Activated T-cell treated with anti-CD3 and anti-CD28 coated beads, Interleukin-2, amount 50 U/mL, for 72 hours (primary cell): Measurements from ENCODE around the gene CSK. TPM values are rescaled to one million over a fixed set of nuclear protein-coding genes. Genes with fewer than 3 reads are reported as not detected.

Source experiments
- ATAC-seq, 2 donors: fragments of 150-1000 bp; cut with Tn5 transposase; replicated peaks in 1 of 2; 2 replicates each; pipeline ENCODE4 v1.10.0; 2021; ENCODE audit warnings: moderate library complexity in 2 of 2, mild to moderate bottlenecking in 1 of 2
- DNase-seq, 2 donors: peaks; one replicate each; pipeline ENCODE4 v3.0.0; 2021 to 2022; ENCODE audit warnings: mixed read lengths in 1 of 2
- H3K27ac Mint-ChIP-seq: one replicate; pipeline ENCODE4 v1.8.0; 2022; ENCODE audit warnings: mild to moderate bottlenecking, moderate library complexity, mixed read lengths
- H3K27me3 Mint-ChIP-seq: one replicate; pipeline ENCODE4 v1.8.0; 2022; ENCODE audit warnings: low read depth, mixed read lengths
- H3K36me3 Mint-ChIP-seq, 2 donors: one replicate each; pipeline ENCODE4 v1.8.0; 2022; ENCODE audit warnings: mixed read lengths in 2 of 2, mild to moderate bottlenecking in 1 of 2; ENCODE audit not compliant: insufficient read depth in 2 of 2
- H3K4me1 Mint-ChIP-seq: one replicate; pipeline ENCODE4 v1.8.0; 2022; ENCODE audit warnings: low read depth, mixed read lengths
- H3K4me3 Mint-ChIP-seq, 2 donors: one replicate each; pipeline ENCODE4 v1.8.0; 2022; ENCODE audit warnings: mild to moderate bottlenecking in 2 of 2, mixed read lengths in 2 of 2, moderate library complexity in 2 of 2
- H3K9me3 Mint-ChIP-seq, 2 donors: one replicate each; pipeline ENCODE4 v1.8.0; 2022; ENCODE audit warnings: mixed read lengths in 2 of 2
- total RNA-seq, 2 donors: library from RNA; stranded (reverse); gene quantifications; one replicate each; pipeline ENCODE4 v1.2.3, GENCODE V29; 2022

The CSK gene
- total RNA-seq, 2 donors from 2014 or later = 200 to 267 TPM

DNA sequence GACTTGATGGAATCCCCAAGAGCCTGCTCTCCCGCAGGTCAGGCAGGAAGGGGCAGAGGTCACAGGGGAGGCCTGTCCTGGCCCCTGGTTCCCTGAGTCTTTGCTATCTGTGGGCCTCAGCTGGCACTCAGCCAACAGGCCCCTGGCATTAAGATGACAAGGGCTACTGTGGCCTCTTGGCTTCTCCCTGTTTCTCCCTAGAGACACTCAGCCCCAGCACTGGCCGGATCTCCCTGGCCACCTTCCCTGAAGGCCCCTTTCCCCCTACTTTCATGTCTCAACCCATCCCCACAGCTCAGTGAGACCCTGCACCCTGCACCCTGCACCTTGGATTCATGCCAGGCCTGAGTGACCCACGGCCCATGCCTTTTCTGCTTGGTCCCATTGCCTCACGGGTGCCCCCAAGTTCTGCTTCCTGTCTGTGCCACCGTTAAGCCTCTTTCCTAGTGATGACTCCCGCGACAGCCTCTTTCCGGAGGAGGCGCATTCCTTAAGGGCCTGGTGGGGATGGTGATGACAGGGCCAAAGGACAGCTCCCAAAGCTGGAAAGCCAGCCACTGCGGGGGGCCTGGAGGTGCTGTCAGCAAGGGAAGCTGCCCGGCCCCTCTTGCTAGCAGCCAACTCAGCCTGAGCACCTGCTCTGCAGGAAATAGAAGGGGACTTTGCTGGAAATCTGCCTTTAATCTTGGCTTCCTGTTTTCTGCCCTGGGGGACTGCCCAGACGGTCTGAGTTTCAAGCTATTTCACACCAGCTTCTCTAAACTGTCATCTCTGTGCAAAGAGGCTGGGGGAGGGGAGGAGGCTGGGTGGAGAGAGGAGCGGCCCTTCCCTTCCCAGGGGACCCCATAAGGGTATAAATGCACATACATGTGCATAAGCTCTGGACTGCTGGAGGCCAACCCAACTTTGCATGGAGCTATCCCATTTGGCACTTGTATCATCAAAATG, 4.8 kb upstream of the CSK start:
- H3K27ac Mint-ChIP-seq = peak overlapping the region; percentile 98
- H3K4me3 Mint-ChIP-seq = peak overlapping the region; percentile 91 to 98
- no peaks in the 10 kb centered on the region for H3K27me3 Mint-ChIP-seq
- peaks cover 1 to 3% of the 10 kb centered on the region in 2 donors for H3K36me3 Mint-ChIP-seq
- H3K9me3 Mint-ChIP-seq = no peaks in the 10 kb centered on the region
- ATAC-seq (peak; percentile 41 to 54), DNase-seq (peak; percentile 68 to 75)
- H3K4me1 Mint-ChIP-seq = peaks cover 83% of the 10 kb centered on the region

DNA sequence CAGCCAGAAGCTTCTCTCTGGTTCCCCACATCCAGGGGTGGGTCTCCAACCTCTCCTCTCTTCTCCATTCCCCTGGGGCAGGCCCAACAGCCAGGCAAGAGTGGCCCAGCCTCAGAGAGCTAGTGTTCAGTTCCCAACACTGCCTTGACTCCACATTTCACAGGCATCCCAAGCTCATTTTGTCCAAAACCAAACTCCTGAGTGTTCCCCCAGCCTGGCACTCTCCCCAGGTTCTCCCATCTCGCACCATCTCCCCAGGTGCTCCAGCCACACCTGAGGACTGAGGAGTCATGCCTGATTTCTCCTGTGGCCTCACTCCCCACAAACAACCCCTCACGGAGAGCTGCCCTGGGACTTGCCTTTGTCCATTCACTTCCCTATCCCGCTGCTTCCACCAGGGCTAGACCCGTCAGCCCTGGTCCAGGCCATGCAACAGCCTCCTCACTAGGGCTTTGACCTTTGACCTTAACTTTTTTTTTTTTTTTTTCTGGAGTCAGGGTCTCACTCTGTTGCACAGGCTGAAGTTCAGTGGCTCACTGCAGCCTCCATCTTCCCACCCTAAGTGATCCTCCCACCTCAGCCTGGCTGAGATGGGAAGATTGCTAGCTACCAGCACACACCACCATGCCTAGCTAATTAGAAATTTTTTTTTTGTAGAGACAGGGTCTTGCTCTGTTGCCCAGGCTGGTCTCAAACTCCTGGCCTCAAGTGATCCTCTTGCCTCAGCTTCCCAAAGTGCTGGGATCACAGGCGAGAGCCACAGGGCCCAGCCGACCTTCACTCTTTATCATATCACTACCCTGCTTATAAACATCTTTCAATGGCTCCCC, 3.9 kb upstream of the CSK start:
- DNase-seq (no peak), ATAC-seq (peak in 1 of 2 donors; percentile 3)
- H3K4me3 Mint-ChIP-seq = peak overlapping the region; percentile 91 to 98
- H3K27me3 Mint-ChIP-seq = no peaks in the 10 kb centered on the region
- H3K27ac Mint-ChIP-seq = peak overlapping the region; percentile 98
- H3K9me3 Mint-ChIP-seq = no peaks in the 10 kb centered on the region
- H3K4me1 Mint-ChIP-seq = peaks cover 83% of the 10 kb centered on the region
- peaks cover 1 to 3% of the 10 kb centered on the region in 2 donors for H3K36me3 Mint-ChIP-seq

DNA sequence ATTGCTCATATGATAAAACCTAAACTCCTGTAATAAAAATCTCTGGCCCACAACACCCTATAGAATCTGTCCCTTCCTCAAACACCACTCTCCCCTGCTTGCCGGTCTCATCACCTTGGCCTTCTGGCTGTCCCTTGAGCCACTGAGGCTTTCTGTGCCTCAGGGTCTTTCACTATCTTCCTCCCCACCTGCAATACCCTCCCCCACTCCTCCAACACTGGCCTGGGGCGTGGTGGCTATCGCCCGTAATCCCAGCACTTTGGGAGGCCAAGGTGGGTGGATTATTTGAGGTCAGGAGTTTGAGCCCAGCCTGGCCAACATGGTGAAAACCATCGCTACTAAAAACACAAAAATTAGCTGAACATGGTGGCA, 3.3 kb upstream of the CSK start:
- H3K27me3 Mint-ChIP-seq = no peaks in the 10 kb centered on the region
- peak overlapping the region; percentile 91 to 98 for H3K4me3 Mint-ChIP-seq
- H3K9me3 Mint-ChIP-seq = no peaks in the 10 kb centered on the region
- H3K27ac Mint-ChIP-seq = peak overlapping the region; percentile 98
- H3K36me3 Mint-ChIP-seq = peaks cover 1 to 6% of the 10 kb centered on the region in 2 donors
- ATAC-seq = no peak
- no peak for DNase-seq
- peaks cover 83% of the 10 kb centered on the region for H3K4me1 Mint-ChIP-seq

DNA sequence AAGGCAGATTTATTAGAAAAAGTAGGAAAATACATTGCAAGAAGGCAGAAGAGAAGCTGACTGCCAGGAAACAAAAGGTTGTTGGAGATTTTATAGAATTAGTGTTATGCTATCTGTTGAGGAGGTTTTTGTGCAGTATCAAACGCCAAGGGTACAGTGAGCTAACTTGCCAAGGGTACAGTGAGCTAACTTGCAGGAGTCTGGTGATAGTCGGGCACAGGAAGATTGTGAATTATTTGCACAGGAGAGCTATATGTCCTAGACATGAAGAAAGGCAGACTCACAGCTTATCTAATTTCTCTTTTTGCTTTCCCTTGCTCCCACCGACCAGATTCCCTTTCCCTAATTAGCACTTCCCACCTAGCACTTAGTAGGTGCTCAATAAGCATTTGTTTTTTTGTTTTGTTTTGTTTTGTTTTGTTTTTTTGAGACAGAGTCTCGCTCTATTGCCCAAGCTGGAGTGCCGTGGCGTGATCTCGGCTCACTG, 2.7 kb upstream of the CSK start:
- peak overlapping the region; percentile 98 for H3K27ac Mint-ChIP-seq
- DNase-seq = no peak
- H3K4me3 Mint-ChIP-seq = peak overlapping the region; percentile 91 to 98
- no peaks in the 10 kb centered on the region for H3K27me3 Mint-ChIP-seq
- no peak for ATAC-seq
- peaks cover 82% of the 10 kb centered on the region for H3K4me1 Mint-ChIP-seq
- H3K9me3 Mint-ChIP-seq = no peaks in the 10 kb centered on the region
- H3K36me3 Mint-ChIP-seq = peaks cover 1 to 8% of the 10 kb centered on the region in 2 donors

DNA sequence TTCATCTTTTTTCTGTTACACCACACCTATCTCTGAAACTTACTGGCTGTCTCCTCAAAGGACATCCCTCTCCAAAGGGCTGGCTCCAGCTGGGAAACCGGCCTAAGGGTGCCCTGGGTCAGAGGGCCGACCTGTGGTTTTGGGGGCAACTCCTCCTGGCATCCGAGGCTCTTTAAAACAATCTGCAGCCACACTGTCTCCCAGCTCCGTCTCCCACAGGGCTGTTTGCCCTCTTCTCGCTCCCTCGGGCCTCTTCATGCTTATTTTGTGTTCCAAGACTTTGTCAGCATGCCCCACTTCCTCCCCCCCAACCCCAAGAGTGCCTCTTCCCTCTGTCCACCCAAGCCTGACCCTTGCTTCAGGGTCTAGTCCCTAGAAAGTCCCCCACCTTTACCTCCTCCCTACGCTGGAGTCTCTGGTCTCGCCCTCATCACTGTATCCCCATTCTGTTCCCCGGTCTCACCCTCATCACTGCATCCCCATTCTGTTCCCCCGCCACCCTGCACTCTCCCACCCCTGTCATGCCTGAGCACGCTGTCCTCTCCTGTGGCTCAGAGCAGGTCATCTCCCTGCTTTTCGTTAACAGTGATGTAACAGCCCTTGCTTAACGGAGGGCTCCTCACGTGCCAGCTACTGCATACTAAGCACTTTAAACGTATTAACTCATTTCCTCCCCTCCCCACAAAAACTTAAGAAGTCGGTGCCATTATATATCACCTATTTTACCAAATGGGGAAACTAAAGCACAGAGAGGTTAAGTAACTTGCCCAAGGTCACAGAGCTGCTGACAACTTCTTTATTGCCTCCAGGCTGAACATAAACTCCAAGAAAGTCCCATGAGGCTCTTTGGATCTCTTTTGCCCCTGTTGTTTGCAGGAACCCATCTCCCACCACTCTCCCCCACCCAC, 1.1 kb upstream of the CSK start:
- Mint-ChIP-seq H3K27ac (peak overlapping the region; percentile 98), H3K4me1 (peaks cover 84% of the 10 kb centered on the region)
- peak; percentile 32 to 33 for ATAC-seq

DNA sequence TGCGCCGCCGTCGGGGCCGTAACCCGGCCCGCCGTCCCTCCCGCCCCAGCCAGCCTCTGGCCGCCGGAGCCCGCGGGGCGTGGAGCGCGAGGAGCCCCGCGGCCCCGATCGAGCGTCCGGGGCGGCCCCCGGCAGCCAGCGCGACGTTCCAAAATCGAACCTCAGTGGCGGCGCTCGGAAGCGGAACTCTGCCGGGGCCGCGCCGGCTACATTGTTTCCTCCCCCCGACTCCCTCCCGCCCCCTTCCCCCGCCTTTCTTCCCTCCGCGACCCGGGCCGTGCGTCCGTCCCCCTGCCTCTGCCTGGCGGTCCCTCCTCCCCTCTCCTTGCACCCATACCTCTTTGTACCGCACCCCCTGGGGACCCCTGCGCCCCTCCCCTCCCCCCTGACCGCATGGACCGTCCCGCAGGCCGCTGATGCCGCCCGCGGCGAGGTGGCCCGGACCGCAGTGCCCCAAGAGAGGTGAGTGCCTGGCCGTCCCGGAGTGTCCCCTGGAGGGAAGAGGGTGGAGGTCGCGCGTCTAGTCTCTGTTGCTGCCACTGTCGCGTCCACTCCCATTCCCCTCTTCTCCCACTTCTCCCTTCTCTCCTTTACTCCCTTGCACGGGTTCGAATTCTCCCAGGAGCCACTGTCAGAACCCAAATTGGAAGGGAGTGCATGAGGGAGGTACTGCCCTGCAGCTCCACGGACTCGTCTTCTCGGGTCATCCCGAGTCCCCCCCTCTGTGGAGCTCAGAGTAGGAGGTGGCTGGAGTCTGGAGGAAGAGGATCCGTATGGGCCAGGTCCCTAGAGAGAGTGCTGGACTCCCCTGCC, 585 bp downstream of the CSK start:
- Mint-ChIP-seq H3K9me3 (no peaks in the 10 kb centered on the region), H3K27me3 (no peaks in the 10 kb centered on the region), H3K4me1 (peaks cover 80% of the 10 kb centered on the region), H3K27ac (peak overlapping the region; percentile 91), H3K4me3 (peak overlapping the region; percentile 88 to 90), H3K36me3 (peaks cover 3 to 18% of the 10 kb centered on the region in 2 donors)
- DNase-seq (peak; percentile 66 to 70), ATAC-seq (peak; percentile 25 to 29)

More for the DNA sequence above, 1.1 kb upstream of the CSK start:
- H3K9me3 Mint-ChIP-seq = no peaks in the 10 kb centered on the region
- no peaks in the 10 kb centered on the region for H3K27me3 Mint-ChIP-seq
- peaks cover 3 to 15% of the 10 kb centered on the region in 2 donors for H3K36me3 Mint-ChIP-seq
- DNase-seq = peak; percentile 57 to 60
- H3K4me3 Mint-ChIP-seq = peak overlapping the region; percentile 91 to 98

GRCh38 chr15:74783072-74783807, 1.4 kb downstream of the CSK start:
- Mint-ChIP-seq H3K9me3 (no peaks in the 10 kb centered on the region), H3K4me1 (peaks cover 80% of the 10 kb centered on the region), H3K27ac (peak overlapping the region; percentile 91), H3K36me3 (peaks cover 3 to 18% of the 10 kb centered on the region in 2 donors), H3K4me3 (peak overlapping the region; percentile 88 to 90), H3K27me3 (no peaks in the 10 kb centered on the region)
- DNase-seq (no peak), ATAC-seq (no peak)

DNA sequence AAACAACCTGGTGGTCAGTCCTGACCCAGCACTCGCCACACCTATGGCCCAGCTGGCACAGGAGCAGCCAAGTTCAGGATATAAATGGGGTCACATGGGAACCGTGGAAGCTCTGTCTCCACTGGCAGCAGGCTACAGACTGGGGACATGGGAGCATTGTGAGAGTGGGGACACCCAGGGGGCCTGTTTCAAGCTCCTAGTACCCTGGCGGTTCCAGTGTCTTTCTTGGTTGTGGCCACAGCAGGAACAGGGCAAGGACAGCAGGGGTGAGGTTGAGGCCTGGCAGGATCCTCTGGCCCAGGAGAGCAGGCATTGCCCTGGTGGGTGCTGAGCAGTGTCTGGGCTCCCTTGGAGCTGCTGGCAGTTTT, 1.9 kb downstream of the CSK start:
- Mint-ChIP-seq H3K9me3 (no peaks in the 10 kb centered on the region), H3K36me3 (peaks cover 3 to 18% of the 10 kb centered on the region in 2 donors), H3K4me1 (peaks cover 80% of the 10 kb centered on the region), H3K4me3 (peak overlapping the region; percentile 88 to 90), H3K27ac (peak overlapping the region; percentile 91), H3K27me3 (no peaks in the 10 kb centered on the region)
- ATAC-seq (no peak), DNase-seq (no peak)

GRCh38 chr15:74784426-74785193, 2.7 kb downstream of the CSK start:
- H3K36me3 Mint-ChIP-seq = peaks cover 2 to 18% of the 10 kb centered on the region in 2 donors
- peaks cover 79% of the 10 kb centered on the region for H3K4me1 Mint-ChIP-seq
- DNase-seq = no peak
- peak overlapping the region; percentile 83 for H3K27ac Mint-ChIP-seq
- ATAC-seq = no peak
- no peaks in the 10 kb centered on the region for H3K9me3 Mint-ChIP-seq
- peak overlapping the region; percentile 88 to 90 for H3K4me3 Mint-ChIP-seq
- H3K27me3 Mint-ChIP-seq = no peaks in the 10 kb centered on the region

DNA sequence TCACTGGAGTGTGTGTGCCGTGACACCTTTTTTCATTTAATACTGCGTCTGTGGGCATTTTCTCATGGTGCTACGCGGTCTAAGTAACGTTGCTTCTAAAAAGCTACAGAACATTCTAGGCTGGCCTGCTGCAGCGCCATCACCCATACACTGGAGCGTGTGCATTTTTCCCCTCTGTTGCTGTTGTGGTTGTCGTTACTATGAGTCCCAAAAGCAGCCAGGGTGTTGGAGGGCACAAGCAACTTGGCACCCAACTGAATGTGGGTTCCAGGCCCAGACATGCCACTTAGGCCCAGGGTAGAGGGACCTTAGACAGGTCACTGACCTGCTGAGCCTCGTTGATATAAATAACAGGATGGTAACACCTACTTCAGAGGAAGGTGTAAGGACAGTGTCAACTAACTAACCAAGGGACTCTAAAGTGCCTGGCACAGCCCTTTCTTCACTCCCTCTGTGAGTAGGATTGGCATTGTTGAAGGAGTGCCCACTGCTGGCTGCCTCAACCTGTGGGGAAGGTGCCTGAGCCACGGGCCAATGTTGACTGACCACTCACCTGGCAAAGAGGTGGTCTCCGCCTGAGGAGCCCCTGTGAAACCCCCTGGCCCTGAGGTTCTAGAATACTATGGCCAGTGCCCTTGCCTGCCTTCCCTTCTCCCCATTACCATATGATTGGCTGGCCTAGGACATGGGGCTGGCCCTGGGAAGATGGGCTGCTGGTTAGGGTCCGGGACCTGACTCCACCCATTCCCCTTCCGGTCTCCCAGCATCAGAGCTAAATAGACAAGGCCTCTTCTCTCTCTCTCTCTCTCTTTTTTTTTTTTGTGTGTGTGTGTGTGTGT, 3.5 kb downstream of the CSK start:
- Mint-ChIP-seq H3K4me1 (peaks cover 79% of the 10 kb centered on the region), H3K4me3 (peak overlapping the region; percentile 88 to 90)
- no peak for ATAC-seq

More for the DNA sequence above, 3.5 kb downstream of the CSK start:
- no peaks in the 10 kb centered on the region for H3K9me3 Mint-ChIP-seq
- H3K27ac Mint-ChIP-seq = peak overlapping the region; percentile 83
- peaks cover 2 to 18% of the 10 kb centered on the region in 2 donors for H3K36me3 Mint-ChIP-seq
- H3K27me3 Mint-ChIP-seq = no peaks in the 10 kb centered on the region
- peak in 1 of 2 donors; percentile 52 for DNase-seq
